GM18499 (cell line): ENCODE measurements around the gene SDK2.

Experiments
- ATAC-seq: cut with Tn5 transposase; IDR thresholded peaks from one replicate; pipeline ENCODE4 v1.9.1; 2021; ENCODE audit warnings: moderate number of reproducible peaks; ENCODE audit not compliant: insufficient read depth, unreplicated experiment

Gene SDK2

DNA sequence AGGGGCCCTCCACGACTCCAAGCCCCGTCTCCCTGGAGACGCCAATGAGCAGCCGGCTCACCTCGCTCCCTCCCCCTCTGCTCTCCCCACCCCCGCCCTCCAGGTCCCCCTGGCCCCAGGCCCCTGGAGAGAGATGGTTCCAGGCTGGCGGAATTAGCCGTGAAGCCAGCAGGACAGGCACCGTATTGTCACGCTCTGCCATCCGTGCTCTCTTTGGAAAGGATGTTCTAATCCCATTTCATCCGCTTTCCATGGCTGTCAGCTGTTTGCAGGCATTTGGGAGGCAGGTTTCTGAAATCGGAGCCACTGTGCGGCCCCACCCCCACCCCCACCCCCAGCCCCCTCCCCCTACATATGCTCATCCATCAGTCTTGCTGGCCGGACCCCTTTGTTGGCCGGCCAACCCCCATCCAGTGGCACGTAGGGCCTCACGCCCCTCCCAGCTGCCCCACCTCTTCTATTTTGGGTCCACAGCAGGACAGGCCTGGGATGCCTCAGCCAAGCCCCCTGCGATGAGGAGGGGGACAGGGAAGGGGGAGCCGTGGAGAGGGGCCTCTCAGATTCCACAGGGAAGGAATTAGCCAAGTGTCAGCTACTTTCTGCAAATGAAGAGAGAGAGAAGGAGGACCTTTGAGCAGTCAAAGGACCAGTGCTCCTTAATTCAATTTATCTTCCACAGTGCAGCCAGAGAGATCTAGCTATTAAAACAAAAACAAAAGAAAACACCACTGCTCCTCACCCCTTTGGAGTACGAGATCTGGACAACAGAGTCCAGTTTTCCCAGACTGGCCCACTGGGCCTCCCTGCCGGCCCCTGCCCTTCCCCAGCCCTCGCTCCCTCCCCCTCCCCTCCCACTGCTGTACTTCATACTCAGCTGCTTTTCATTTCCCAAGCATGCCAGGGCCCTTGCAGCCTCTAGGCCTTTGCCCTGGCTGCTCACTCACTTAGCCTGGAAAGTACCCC is 30.7 kb downstream of the SDK2 start:
- no peak for ATAC-seq

DNA sequence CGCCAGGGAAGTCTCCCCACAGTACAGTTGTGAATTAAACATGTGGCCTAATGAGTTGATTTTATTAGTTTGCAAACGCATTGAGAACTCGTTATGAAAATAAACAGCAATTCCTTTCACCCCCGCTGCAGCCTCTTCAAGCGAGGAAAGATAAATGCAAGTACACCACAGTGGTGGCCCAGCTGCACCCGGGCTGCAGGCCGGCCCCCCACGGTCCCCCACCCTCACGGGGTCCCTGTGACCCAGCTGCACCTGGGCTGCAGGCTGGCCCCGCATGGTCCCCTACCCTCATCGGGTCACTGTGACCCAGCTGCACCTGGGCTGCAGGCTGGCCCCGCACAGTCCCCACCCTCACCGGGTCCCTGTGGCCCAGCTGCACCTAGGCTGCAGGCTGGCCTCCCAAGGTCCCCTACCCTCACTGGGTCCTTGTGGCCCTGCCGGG is 32.2 kb downstream of the SDK2 start:
- ATAC-seq: no peak

DNA sequence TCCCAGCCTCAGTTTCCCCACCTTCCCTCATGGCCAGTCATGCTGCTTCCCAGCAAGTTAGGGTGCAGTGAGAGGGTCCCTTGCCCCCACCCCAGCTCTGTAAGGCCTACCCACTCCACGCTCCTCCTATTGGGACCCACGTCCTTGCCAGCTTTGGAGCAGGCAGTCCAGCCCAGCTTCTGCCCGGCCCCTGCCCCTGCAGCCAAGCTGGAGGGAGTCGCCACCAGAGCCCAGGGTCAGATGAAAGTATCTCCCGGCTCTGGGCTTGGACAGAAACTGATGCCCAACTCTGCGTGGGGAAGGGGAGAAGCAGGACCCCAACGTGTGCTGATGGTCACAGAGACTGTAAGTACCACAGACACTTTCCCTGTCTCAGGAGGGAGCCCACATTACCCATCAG is 32.6 kb downstream of the SDK2 start:
- no peak for ATAC-seq

DNA sequence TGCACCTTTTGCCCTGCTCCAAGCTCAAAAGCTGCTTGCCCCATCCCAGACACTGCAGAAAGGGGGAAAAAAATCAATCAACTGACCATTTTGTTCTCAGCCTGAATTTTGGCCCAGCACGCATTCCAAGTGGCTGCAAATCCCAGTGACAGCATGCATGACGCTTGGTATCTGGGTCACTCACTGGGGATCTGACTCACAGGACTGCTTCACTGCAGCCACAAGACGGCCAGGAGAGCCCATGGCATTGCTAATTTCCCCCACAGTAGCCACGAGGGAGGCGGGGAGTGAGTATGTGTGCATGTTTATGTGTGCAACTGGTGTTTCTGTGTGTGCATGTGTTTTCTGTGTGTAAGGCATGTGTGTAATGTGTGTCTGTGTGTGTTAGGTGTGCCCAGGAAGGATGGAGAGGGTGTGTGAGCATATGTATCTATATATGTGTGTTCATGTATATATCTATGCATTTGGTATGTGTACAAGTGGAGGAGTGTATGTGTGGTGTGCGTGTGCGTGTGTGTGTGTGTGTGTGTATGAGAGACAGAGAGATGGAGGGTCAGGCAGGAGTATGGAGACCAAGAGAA is 33.8 kb downstream of the SDK2 start:
- ATAC-seq: no peak

DNA sequence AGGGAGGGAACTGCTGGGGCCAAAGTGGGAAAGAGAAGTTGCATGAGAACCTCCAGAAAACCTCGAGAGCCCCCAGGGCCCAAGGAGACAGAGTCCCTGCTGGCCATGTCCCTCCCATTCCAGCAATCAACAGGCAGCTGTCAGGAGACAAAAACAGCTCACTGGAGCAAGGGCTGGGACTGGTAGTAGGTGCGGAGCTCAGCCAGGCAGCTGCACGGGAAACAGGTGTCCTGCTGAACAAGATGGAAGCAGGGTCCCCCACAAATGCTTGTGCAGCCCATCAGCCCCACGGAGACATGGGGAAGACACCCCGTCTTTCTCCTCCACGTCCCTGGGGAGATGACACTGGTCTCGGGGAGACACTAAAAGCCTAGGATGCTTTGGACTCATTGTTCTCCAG is 34.5 kb downstream of the SDK2 start:
- no peak for ATAC-seq

DNA sequence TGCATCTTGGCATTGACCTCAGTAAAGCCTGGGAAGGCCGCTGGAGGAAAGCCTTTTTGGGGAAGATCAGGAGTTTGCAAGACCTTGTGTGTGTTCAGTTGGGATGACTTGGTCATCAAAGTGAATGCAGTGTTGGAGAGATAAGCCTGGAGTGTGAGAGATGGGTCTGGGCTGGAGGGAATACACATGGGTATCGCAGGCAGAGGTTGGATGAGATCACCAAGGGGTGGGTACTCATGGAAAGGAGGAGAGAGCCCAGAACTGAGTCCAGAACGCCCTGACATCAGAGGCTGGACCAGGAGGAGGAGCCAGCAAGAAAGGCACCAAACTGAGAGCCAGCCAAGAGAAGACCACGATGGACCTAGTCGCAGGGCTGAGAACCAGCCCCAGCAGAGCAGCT is 35.2 kb downstream of the SDK2 start:
- no peak for ATAC-seq

DNA sequence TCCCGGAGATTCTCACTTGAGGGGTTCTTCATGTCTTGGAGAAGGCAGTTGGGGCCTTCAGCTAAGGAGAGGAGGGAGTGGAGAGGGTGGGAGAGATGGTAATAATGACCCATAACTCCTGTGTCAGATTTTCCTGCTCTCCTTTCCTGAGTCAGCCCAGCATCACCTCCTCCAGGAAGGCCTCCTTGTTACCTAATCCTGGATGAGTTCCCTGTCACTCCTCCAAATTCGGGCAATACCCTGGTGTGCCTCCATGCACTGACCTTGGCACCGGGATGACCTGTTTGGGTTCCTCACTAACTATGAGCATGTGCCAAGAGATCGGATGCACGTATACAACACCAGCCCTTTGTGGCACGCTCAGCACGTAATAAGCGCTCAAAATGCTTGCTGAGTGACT is 38.8 kb downstream of the SDK2 start:
- no peak for ATAC-seq

DNA sequence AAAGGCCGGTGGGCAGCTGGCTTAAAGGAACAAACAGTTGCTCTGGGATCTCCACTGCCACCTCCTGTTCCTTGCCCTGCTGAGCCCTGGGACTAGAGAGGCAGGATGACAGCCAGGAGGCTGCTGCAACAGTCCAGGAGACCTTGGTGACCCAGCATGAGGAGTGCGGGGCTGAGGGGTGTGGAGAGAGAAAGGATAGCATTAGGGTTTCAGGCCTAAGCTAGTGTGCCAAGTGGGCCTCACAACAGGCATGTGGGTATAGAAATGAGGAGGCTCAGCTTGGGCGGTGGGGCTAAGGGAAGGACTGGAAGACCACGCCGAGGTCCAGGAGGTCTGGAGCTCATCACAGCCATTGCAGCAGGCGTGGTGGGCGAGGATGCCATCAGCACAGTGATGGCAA is 39.8 kb downstream of the SDK2 start:
- no peak for ATAC-seq

DNA sequence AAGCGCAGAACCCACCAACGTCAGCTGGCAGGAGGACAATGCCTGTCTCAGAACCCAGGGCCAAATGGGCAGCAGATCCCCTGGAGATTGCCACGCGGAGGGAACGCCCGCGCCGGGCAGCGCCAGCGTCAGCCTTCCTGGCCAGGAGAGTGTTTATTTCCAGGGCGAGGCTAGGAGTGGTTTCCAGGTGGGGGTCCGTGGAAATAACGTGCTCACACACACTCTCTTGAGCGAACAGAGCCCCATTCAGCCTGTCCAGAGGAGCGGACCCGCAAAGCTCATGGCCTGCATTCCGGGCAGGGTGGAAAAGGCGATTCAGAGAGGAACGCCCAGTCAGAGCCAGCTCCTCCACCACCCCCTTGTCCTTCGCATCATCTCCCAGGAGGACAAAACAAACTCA is 40.3 kb downstream of the SDK2 start:
- ATAC-seq: no peak

DNA sequence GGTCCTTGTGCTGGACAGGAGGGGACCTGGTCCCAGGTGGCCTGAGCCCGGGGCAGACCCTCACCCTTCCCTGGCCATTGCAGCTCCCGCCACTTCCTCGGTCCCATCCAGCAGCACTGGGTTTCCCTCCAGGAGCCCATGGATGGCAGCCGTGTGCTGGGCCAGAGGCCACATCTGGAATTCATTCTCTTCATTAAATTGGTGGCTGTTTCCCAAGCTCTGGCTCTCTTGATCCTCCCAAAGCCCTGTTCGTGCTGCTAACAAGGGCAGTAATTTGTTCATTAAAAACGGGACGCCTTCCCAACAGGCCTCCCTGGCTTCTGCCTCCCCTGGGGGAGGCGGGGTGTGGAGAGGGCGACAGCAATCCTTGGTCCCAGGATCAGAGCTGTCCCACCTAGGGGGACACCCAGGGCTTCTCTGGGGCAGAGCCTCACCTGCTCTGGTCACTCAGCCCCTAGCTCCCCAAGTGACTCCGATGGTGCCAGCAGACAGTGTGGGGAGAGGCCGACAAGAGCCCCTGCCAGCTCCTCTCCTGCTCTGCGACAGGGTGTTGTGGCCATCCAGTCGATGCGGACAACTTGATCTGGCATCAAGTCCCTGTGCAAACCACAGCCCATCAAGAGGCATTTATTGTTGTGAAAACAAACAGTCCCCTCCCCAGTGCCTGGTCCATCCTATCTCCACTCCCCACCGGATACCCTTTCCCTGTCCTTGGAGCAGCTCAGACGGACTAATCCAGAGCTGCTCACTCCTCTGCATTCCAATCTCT is 44.0 kb downstream of the SDK2 start:
- ATAC-seq: no peak

DNA sequence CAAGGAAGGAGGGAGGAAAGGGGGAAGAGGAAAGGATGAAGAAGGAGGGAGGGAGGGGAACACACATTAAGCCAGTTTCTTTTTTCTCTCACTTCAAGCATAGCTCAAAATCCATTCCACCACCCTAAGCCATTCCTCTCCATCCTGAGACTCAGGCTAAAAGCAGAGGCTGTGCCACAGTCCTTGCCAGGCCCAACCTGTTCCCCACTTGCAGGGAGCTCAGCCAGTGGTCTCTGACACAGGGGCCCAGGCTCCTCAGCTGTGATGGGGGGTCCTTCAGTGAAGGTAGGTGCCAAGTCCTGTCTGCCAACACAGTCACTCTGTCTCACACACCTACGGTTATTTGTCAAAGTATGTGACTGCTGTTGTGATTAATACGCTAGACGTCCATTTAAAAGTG is 44.6 kb downstream of the SDK2 start:
- no peak for ATAC-seq

DNA sequence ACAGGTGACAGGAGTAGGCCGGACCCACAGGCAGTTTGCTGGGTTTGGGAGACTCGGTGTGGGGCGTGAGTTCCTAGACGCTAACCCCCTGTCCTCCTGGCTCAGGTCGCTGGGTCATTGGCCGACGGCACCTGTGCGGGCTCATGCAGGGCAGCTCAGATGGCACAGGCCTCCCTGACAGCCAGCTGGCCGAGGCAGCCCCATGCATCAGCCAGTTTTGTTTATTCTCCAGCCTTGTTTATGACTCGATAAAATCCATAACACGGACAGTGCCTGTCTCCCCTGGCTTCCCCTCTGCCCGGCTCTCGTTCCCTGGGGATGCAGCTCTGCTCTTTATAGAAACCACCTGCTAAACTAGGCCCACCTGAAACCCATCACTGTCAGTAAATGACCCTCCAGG is 46.0 kb downstream of the SDK2 start:
- ATAC-seq: no peak

DNA sequence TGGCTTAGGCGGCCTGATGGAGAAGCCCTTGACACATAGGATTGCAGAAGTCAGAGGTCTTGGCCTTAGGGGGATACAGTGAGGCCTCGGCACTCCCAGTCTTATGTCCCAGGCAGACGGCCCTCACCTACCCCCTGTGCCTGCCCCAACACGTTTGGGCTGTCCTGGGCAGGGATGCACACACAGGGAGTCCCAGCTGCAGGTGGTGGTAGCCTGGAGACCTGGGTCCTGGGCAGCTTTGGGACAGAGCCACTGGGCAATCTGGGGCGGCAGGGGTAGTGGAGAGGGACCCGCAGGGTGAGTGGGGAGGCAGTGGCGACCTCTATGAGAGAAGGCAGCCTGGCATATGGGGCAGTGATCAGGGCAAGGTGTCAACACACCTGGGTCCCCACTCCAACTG is 48.3 kb downstream of the SDK2 start:
- no peak for ATAC-seq

DNA sequence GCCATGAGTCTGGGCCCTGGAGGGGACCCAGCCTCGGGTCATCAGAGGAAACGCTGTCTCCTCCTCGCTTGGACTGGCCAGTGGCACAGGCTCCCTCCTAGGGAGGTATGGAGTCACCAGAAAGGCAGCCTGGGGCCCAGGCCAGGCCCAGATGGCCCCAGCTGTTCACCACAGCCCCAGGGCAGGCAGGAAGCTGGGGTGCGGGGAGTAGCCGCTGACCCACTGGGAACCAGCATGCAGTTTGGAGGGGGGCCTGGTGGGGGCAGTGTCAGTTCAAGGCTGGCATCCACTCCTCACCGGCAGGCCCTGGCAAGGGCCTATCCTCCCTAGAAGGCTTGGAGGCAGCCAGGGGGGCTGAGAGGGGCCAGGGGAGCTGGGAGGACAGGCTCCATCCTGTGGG is 48.8 kb downstream of the SDK2 start:
- ATAC-seq: no peak

DNA sequence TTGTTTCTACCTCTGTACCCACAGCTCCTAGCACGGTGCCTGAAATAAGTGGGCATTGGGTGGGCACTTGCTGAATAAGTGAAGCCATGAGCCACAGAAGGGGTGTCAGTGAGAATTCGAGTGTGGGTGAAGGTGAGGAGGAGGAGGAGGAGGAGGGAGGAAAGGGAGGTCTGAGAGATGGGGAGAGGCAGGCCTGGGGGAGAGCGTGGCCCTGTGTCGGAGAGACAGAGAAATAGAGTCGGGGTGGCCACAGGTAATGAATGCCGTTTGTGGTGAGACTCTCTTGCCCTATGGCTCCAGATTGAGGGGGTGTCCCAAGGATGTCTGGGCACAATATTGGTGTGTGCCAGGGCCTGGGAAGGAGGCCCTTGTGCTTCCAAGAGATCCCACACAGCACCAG is 49.2 kb downstream of the SDK2 start:
- ATAC-seq: no peak

DNA sequence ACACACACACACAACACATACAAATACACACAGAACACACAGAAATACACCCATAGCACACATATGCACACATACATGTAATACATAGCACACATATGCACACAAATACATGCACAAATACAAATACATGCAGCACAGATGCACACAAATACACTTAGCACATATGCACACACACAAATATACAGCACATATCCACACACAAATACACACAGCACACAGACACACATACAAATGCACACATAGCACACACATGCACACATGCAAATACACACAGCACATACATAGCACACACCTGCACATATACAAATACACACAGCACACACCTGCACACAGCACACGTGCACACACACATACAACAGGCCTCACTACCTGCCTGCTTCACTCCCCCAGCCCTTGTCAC is 49.6 kb downstream of the SDK2 start:
- no peak for ATAC-seq

DNA sequence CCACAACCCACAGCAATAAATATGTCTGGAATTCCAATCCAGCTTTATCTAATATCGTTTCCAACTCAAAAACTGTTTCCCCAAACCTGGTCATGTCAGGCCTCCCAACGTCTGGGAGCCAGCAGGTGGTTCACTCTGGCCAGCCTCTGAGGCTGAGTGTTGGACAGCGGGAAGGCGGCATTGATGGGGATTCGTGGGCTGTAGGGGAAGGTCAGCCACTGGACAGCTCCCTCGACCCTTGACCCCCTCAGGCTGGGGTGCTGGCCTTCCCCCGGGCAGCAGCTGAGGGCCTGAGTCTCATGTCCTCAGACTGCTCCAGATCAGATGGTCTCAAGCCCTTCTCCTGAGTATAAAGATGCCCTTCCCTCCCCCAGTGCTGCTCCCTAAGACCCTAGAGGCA is 50.2 kb downstream of the SDK2 start:
- ATAC-seq: no peak

DNA sequence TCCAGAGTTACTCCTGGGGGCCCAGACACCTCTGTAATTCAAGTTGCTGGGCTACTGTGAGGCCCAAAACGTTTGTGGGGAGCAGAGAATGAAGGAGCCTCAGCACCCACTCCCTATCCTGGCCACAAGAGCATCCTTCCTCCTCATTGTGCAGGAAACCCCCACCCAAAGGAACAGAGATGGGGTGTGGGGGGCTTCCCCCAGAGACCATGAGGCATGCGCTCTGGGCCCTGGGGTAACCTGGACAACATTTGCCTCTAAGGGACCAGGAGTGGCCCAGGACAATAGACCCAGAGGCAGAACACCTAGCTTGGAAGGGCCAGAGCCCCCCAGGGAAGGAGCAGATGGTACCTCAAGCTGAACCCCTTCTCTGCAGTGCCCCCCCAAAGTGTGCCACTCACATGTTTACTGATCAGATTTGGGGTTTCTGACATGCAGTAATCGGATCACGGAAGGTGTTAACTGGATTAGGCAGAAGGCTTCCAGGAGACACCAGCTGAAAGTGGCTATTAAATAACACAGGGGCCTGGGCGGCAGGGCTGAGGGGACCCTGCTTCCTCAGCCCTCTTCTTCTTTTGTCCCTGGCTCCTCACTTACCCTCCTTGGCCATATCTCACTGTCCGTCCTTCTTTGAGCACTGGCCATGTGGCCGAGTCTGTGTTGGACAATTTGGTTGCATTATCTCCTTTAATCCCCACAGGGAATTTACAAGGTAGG is 50.8 kb downstream of the SDK2 start:
- no peak for ATAC-seq

DNA sequence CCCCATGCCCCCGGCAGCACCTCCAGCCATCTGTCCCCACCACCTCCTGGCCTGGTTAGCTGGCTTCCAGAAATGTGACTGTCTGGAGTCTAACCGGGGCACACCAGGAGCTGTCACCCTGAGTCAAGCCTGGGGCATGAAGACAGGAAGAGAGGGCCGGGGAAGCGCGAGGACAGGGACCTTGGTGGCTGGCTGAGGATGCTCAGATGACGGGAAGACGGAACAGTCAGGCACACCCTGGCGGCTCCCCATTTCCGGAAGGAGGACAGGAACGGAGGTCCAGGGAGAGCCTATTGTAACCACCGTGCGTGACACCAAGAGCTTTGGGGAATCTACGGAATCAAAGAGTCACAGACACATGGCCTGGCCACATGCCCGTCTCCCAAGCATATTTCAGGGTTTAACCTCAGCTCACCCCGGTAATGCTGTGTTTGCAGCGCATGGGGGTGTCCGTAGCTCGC is 51.7 kb downstream of the SDK2 start:
- no peak for ATAC-seq

DNA sequence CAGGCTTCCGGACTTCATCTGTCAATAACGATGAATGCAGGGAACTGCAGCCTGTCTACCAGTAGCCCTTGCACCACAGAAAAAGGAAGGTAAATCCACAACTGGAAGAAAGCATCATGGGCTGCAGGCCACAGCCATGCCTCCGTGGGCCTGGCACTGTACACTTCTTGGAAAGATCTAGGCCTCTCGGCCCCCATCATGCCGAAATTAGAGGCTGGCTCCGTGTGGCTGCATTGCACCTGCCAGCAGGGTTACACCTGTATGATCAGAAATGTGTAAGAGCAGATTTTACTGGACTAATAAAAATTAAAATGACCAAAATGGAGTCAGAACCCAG is 52.2 kb downstream of the SDK2 start:
- ATAC-seq: no peak
